Measurements from ENCODE around the gene NOL4L.

The NOL4L gene

DNA sequence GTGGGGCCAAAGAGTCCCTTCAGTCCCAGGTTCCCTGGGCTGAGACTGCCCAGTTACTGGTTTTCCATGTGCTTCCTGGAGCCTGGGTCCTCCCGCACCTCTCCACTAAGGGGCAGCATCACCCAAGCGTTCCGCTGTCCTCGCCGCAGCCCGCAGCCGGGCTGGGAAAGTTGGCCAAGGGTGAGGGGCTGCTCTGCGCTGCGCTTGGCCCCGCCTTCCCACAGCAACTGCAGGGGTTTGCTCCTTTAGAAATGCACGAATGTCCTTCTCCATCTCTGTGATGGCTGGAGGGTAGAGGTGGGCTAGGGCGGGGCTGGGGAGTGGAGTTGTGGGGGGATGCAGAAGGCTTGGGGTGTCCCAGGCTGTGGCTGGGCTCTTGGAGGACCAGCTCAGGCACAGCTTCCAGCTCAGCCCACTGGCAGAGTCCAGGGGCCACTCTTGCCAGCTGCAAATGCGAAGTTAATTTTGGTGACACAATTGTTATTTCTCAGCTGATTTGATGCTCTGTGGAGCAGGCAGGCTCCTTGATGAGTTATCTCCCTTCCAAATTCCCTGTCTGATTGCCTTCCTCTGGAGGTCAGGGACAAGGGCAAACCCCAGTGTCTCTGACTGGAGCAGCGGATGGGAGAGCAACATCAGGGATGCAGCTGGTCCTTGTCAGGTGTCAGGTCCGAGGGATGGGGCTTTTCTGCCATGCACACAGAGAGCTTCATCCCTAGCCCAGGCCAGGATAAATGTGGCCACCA, 63.2 kb downstream of the NOL4L start:
- DNase-seq: peak; percentile 66

DNA sequence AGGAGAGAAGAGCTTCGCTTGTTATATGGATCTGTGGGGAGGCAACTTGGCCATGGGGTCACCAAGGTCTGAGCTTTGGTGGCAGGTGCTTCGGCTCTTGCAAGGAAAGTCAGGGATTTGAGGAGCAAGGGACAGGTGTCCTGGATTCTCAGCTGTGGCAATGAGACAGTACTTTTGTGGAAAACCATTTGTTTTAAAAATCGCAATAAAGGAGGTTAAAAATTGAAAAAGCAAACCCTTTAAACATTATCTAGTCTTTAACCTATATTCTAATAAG, 64.3 kb downstream of the NOL4L start:
- DNase-seq: no peak

DNA sequence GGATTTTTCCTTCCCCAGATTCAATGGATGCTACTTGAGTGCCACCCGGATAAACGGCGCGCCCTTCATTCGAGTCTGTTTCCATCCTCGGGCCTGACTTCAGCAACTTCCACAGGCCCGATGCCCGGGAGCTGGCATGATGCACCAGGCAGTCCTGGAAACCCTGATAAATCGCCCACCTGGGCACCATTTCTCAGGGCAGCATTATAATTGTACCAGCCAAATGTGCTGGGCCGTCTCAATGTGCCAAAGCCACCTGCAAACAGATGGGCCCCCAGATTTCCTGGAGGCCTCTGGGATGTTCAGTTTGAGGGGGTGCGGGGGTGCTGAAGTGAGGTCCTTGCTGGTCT, 65.8 kb downstream of the NOL4L start:
- DNase-seq: no peak

DNA sequence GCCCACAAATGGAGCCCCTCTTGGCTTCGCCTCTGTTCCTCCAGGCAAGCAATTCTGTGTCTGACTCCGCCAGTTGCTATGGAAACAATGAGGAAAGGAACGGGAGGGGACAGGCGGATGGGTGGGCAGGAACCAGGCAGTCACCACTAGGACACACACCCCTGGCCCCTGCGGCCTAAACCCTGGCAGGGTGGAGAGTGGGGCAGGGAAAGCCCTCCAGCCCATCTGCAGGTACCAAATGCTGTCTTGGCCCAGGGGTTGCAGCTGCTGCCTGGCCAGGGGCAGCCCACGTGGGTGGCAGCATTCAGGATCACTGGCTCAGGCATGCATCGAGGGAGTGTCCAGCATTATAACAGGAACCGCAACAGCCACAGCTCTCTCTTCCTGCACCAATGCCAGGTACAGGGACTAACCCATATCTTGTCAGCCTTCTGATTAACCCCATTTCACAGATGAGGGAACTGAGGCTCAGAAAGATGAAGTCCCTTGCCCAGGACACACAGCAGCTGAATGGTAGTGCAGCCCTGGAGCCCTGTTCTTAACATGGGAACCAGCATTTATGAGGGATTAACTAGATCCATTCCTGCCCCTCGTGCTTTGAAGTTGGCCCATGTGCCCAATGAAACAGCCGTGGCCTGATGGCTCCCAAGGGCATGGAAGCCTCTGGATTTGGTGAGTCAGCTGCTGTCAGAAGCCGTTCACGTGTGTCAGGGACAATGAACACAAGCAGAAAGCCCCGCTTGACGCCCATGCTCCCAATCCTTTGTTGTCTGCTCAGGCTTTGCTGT, 66.3 kb downstream of the NOL4L start:
- no peak for DNase-seq

DNA sequence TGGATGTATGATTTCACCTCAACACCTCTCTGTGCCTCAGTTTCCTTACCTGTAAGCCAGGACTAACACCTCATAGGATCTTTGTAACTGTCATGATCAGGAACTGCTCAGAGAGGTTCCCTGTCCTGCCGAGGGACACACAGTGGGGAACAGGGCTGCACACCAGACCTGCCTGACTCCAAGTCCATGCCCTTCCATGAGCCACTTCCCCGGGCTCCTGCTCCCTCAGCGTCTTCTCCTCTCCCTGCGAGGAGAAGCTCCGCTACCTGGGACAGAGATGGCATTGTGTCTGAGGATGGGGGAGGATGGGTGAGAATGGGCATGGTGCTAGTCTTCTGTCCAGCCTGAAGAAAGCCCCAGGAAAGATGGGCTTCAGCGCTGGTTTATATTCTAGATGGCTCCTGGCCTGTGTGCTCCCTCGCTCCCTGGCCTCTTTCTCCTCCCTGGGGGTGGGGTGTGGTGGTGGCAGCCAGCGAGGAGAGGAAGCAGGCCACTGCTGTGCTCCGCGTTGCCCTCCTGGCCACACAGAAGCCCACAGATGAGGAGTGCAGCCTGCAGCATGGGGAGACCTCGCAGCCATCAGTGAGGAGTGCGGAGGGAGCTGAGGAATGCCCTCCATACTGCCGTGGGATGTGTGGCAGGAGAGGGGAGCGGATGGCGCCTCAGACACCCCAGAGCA, 67.1 kb downstream of the NOL4L start:
- no peak for DNase-seq

DNA sequence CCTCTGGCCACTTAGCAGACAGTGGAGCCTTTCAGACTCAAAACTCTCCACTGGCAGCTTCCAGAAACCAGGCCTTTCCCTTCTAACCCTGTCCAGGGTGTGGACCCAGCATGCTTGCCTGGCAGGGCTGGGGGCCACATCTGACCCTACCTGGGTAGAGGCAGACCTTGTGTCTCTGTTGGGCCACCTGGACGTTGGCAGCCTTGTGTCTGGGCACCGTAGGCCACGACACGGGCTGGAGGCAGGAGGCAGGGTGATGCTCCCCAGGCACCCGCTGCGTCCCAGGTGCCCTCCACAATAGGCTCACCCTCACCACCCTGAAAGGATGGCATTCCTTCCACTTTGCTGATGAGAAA, 67.6 kb downstream of the NOL4L start:
- DNase-seq: no peak

DNA sequence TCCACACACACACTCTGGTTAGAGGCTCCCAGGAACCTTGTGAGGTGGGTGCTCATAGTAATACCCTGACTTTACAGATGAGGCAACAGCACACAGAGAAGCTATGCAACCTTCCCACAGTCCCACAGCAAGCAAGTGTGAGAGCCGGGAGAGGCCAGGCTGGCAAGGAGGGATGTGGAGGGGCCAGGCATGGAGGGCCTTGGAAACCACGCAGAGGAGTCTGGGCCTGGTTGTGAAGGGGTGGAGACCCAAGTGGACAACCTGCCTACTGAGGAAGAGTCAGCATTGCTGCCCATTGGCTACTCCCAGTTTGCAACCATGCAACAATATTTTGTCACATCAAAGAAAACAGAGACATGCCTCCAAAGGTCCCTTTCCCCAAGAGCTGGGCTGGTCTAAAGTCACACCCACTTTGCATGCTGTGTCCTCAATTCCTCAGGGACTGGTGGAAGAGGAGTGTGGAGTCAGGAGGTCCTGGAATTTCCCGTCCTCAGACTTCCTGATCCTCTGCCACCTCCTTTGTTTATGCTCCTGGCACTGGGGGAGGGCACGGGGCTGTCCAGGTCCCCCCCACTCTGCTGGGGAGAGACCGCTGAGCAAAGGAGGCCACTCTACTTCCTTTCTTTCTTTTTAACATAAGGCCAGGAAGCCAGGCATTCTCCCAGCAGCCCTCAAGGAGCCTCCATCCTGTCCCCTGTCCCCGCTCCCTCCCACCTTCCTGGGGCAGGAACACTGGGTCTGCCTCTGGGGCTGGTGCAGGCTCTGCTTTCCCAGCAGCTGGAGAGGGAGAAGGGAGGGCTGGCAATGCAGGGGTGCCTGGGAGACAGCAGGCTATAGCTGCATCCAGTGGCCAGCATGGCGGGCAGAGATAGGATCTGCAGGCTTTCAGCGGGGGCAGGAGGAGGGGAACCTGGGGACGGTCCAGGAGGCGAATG, 68.3 kb downstream of the NOL4L start:
- DNase-seq: no peak

DNA sequence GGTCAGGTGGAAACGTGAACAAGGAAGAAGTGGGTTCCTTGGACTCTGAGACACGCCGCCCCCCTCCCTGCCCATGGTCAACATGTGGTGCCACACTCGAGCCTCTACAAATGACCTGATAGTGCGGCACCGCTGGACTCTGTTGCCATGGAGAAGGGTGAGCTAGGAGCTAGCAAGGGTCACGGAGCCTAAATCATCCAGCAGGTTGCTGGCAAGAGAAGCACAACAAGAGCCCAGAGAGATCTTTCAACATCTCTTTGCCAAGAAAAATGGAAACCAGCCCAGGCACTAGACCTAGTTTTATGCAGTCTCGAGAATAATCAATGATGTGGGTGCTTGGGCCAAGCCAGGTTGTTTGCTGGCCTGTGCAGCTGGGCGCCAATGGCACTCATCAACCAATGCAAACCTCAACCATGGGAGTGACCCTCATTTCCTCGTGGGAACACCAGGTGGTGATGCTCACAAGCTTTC, 69.5 kb downstream of the NOL4L start:
- DNase-seq: no peak

DNA sequence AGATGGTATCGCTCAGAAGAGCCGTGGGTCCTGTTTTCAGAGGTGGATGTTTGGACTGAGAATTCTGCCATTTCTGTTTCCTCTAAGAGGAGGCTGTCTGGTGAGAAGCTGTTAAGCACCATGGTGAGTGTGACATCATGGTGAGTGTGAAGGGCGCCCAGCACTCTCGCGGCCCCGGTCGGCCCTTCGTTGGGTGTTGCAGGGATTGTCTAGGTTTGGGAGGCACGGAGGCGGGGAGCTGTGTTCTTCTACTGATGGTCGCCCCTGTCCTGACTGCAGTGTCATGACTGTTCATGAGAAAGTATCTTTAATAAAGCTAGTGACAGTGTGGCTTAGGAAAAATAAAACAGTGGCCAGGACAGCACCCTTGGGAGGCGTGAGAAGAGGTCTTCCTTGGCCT, 70.4 kb downstream of the NOL4L start:
- no peak for DNase-seq

DNA sequence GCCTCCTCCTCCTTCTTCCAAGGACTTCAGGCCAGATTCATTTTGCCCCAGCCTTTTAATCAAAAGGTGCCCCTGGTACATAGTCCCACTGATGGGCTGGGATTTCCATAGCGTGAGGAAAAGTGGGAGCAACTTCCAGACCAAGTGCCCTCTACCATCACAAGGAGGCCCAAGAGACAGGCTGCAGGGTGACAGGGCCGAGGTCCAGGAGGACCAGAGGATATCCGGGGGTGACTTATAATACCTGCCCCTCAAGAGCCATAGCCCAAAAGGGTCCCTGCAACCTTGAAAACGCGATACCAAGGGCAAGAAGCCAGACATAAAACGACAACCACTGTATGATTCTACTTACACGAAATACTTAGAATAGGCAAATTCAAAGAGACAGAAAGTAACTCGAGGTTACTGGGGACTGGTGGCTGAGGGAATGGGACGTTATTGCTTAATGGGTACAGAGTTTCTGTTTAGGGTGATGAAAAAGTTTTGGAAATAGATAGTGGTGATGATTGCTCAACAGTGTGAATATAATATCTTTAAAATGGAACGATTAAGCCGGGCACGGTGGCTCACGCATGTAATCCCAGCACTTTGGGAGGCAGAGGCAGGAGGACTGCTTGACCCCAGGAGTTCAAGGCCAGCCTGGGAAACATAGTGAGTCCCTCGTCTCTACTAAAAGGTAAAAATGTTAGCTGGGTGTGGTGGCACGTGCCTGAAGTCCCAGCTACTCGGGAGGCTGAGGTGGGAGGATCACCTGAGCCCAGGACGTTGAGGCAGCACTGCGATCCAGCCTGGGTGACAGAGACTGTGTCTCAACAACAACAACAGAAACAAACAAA, 71.9 kb downstream of the NOL4L start:
- DNase-seq: no peak

DNA sequence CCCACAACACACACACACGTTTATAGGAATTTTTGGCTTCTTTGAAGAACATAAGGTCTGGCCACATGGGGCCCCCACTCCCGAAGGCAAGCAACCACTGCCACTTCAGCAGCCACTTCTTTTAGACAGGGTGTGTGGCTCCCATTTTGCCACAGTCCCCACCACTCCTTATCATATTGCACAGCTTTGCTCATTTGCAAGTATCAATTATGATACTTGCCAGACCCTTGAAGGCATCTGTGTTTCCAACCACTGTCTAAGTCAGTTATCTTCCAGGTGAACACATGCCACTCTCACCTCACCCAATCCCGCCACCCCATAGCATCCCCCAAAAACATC, 73.1 kb downstream of the NOL4L start:
- no peak for DNase-seq

DNA sequence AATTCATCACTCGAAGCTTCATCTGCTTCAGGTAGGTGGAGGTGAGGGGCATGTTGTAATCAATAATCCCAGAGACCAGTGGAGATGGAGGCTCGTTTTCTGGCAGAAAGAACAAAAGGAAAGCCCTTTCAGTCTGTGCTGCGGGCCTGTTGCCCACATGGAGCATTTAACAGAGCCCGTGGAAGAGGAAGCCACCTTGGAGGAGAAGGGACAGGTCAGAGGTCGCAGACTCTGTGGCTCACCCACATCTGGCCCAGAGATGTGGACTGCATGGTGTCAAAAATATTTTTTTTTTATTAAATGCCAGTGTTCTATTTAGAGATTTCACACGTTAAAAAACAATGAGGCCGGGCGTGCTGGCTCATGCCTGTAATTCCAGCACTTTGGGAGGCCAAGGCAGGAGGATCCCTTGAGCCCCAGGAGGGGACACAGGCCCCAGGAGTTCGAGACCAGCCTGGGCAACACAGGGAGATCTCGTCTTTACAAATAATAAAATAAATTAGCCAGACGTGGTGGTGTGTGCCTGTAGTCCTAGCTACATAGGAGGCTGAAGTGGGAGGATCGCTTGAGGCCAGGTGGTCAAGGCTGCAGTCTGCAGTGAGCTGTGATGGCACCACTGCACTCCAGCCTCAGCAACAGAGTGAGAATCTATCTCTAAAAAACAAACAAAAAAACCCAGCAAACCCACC, 73.6 kb downstream of the NOL4L start:
- DNase-seq: no peak

DNA sequence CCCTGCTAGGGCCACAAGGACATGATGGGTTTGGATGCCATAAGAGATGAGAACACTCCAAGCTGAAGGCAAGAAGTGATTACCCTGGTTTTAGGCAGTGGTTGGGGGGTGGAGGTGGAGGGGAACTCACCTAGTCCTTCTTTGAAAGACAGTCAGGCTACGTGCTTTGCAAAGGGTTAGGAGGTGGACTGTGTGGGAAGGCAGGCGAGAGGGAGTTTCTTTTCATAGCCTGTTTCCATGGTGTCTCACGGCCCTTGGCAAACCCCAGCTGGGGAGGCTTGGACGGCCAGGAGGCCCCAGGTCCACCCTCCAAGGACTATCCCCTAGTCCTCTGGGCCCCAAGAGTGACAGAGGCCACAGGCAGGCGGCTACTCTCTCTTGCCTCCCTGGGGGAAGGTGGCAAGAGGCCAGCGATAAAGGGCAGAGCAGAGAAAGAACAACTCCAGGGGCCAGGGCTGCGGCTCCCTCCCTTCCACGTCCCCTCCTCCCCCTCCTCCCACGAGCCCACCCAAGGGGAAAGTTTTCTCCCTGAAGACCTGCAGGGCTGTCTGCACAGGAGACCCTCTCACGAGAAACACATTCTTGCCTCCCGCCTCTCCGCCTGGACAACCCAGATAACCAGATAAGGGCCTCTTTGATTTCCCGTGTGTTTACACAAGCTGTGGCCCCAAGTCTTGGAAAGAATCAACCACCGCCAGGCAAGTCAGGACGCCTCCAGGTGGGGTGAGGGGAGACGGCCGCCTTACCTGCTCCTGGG, 74.4 kb downstream of the NOL4L start:
- DNase-seq: no peak

DNA sequence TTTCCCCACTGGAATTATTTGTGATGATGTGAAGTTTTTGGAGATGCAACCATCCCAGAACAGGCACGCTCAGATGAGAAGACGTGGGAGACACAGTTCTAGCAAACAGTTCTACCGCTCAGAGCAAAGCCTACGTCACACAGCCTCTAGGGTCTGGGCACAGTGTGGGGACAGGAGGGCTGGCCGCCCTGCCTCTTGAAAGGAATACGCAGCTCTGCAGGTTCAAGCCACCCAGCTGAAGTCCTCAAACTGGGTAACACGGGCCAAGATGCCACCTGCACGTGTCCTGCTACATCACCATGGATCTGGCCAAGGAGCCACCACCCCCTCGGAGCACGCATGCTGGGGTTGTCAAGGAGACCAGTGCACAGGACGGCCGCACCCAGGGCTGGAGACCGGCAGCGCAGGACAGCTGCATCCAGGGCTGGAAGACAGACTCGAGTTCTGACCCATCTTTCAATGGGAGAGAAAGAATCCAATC, 75.0 kb downstream of the NOL4L start:
- DNase-seq: no peak

DNA sequence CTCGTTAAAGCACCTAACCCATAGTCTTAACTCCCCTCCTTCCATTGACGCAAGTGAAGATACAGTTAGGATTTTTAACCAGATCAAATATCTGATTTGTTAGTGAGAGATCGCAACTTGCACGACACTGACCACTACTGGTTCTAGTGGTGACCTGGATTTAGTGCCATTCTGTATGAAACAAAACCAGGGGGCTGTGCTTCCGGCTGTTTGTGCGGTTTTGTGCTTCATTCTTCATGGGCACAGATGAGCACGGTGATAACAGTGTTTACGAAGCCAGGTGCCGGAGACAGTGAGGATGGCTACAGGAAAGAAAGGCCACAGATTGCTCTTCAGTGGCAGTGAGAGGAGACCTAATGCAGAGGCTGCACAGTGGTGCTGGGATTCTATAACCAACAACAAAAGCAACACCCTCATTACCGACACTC, 75.5 kb downstream of the NOL4L start:
- DNase-seq: peak; percentile 72

DNA sequence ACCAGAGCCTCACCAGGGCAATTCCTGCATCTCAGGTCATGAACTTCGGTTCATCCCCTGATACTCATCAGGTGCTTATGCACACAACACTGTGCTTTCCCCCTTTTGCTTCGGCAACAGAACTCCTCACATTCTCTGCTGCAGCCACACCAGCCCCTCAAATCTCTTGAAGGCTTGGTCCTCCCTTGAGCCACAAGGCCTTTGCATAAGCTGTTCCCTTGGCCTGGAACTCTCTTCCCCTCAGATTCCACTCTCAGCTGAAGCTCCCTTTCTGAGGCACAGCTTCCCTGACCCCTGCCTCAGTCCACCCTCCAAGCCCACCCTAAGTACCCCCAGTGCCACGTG, 76.4 kb downstream of the NOL4L start:
- DNase-seq: no peak

DNA sequence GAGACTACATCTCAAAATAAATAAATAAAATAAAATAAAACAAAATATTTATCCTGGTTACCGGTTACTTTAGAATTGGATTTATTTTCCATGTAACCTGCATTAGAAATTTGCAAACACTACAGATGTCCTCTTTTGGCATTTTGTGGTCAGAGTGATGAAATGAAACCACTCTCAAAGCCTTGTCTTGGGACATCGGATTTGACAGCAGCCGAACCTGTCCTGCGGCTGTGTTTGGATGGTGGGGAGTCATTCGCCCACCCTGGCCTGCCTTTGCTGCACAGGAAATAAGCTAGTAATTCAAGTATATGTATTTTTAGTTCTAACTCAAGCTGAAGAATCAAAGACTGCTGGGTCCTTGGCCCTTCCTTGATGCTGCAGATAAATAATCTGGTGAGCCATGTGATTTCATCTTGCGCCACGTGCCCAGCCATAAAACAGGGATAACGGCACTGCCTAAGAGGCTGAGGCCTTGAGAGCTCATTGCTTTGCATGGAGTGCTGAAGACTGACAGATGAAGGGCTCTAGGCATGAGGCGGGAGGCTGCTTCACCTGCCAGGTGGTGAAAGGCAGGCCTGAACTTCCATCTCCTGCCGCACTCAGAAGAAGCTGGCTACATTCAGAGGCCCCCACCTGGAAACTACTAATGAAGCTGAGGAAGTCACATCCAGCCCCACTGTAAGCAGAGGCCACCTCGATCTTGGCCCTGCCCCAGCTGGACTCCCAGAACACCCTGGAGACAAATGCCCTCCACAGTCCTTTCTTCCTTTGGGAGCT, 76.9 kb downstream of the NOL4L start:
- no peak for DNase-seq

DNA sequence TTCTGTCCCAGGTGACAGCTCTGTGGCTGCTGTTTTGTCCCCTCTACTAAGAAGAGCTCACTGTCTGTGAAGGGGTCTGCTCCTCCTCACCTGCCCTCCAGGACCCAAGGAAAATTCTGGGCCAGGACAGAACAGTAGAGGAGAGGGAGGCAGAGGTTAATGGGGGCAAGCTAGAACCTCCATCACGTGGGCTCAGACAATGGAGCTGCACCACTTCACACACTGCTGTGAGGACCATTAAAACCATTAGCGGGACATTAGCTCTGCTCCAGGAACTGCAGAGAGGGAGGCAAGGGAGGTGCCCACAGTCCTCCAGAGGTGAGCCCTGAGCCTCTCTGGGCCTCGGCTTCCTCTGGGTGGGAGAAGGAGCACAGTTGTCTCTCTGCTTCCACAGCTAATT, 78.4 kb downstream of the NOL4L start:
- no peak for DNase-seq

DNA sequence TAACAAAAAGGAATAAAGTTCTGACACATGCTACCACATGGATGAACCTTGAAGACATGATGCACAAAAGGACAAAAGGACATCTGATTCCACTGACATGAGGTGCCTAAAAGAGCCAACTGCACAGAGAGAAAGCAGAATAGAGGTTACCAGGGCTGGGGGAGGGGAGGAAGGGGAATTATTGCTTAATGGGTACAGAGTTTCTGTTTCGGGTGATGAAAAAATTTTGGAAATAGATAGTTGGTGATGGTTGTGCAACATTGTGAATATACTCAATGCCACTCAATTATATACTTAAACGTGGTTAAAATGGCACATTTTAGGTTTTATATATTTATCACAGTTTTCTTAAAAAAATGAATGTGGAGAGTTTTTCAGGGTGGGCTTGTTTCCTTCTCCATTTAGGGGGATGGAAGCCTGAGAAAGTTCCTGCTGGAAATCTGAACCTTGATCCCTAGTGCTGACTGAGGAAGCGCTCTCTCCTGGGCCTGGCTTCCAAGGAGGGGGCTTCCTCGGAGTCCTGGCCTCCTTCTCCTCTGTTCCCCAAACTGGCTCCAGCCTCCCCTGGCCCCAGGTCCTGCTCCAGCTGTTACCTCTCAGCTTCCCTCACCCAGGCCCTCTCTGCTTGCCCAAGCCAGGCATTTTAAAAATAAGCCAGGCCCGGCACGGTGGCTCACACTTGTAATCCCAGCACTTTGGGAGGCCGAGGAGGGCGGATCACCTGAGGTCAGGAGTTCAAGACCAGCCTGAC, 79.2 kb downstream of the NOL4L start:
- DNase-seq: no peak

Measured in CD4-positive, alpha-beta T cell treated with Interleukin-15 for 1 hour (primary cell).